ENCODE results near the gene ARPIN.
"Not testable (repeated sequence)": the region's sequence is repeated elsewhere in the genome, so short reads cannot be mapped to it uniquely, and the experiment has no call there.

ARPIN gene

GRCh38 chr15:89912674-89913396 is at the start of gene ARPIN:
Gene ARPIN, minus strand, starts transcription at chr15:89912952. Its CDS starts 117 bp downstream, at chr15:89912835.
- DNase-seq, result no peak

- no peak for DNase-seq
Observed at GRCh38 chr15:89958107-89958805, 45.5 kb upstream of the ARPIN start.

- DNase-seq, result not testable (repeated sequence)
Observed at GRCh38 chr15:89955449-89955998, 42.8 kb upstream of the ARPIN start.

- DNase-seq, result no peak
Observed at GRCh38 chr15:89954541-89954940, 41.8 kb upstream of the ARPIN start.

- no peak for DNase-seq
Observed at GRCh38 chr15:89948796-89949195, 36.0 kb upstream of the ARPIN start.

- DNase-seq, result no peak
Observed at GRCh38 chr15:89947385-89947784, 34.6 kb upstream of the ARPIN start.

- no peak for DNase-seq
Observed at GRCh38 chr15:89946681-89947299, 34.0 kb upstream of the ARPIN start.

- DNase-seq, result not testable (repeated sequence)
Observed at GRCh38 chr15:89943721-89944120, 31.0 kb upstream of the ARPIN start.

GRCh38 chr15:89939910-89940309 is 27.2 kb upstream of the ARPIN start:
- no peak for DNase-seq

- not testable (repeated sequence) for DNase-seq
Observed at GRCh38 chr15:89939377-89939776, 26.6 kb upstream of the ARPIN start.

GRCh38 chr15:89937365-89938350 is 24.9 kb upstream of the ARPIN start:
- DNase-seq, result no peak

GRCh38 chr15:89936786-89937265 is 24.1 kb upstream of the ARPIN start:
- no peak for DNase-seq

GRCh38 chr15:89936051-89936785 is 23.5 kb upstream of the ARPIN start:
- DNase-seq, result no peak

GRCh38 chr15:89932880-89933279 is 20.1 kb upstream of the ARPIN start:
- DNase-seq, result no peak

- no peak for DNase-seq
Observed at GRCh38 chr15:89928421-89928820, 15.7 kb upstream of the ARPIN start.

GRCh38 chr15:89926158-89926557 is 13.4 kb upstream of the ARPIN start:
- DNase-seq, result no peak

GRCh38 chr15:89917442-89918101 is 4.8 kb upstream of the ARPIN start:
- no peak for DNase-seq

- DNase-seq, result no peak
Observed at GRCh38 chr15:89916660-89917059, 3.9 kb upstream of the ARPIN start.

GRCh38 chr15:89912145-89912673 is 543 bp downstream of the ARPIN start:
- DNase-seq, result no peak

GRCh38 chr15:89910891-89911626 is 1.7 kb downstream of the ARPIN start:
- DNase-seq, result no peak
